Activated CD8-positive, alpha-beta memory T cell treated with anti-CD3 and anti-CD28 coated beads for 48 hours (primary cell): ENCODE measurements around the gene EML6.

Experiments used
- DNase-seq, 3 experiments: peaks; one replicate each; pipeline ENCODE4 v3.0.0-alpha.2; 2020; ENCODE audit warnings: low read depth in 2 of 3, low spot score in 2 of 3

EML6 gene

GRCh38 chr2:54939446-54940118, 216.1 kb downstream of the EML6 start:
- no peak for DNase-seq

GRCh38 chr2:54940723-54941122, 217.3 kb downstream of the EML6 start:
- no peak for DNase-seq

DNA sequence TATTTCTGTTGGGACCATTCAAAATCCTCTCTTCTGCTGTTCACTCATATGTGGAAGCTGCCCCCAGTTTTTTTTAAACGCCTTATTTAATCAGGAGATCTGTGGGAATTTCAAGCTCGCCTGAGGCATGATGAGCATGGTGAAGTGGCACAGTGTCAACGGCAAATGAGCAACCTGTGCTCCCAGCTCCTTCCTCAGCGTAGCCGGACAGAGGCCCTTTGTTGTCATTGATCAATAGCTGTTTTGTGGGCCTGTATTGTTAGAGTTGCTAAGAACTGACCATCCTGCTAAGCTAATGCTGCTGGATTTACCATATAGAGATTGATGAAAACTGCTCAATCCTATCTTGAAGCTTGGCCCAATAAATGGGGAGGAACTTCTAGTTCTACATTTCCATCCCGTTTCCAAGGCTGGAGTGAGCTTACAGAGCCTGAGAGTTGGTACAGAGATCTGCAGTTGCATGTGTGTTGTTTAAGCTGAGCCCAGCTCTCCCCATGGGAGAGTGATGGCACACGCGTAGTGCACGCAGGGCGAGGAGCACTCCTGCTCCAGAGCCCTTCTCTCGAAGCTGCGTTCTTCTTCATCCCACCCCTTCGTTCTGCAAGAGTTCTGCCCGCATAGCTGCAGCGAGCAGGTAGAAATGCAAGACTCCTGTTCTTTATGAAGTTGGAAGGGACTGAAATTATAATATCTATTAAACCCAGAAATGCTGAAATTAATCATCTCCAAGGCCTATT, 218.0 kb downstream of the EML6 start:
- DNase-seq = no peak

- no peak for DNase-seq
Observed at GRCh38 chr2:54942373-54942772, 218.9 kb downstream of the EML6 start.

DNA sequence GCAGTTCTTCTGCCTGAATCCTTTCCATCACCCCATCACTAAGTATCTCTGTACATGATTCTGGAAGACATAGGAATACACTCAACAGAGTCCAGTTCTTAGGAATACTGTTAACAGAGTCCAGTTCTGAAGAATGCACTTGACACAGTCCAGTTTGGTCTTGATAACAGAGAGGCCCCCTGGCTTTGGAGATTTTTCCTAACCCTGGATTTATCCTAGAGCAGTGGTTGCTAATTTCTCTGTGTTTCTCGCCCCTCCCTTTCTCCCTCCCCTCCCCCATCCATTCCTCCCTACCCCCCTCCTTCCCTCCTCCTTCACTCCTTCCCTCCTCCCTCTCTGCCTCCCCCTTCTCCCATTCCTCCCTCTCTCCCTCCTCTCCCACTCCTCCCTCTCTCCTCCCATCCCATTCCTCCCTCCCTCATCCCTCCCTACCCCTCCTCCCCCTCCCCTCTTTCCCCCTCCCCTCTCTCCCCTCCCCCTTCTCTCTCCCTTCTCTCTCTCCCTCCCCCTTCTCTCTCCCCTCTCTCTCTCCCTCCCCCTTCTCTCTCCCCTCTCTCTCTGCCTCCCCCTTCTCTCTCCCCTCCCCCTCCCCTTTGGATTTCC, 221.4 kb downstream of the EML6 start:
- no peak for DNase-seq

DNA sequence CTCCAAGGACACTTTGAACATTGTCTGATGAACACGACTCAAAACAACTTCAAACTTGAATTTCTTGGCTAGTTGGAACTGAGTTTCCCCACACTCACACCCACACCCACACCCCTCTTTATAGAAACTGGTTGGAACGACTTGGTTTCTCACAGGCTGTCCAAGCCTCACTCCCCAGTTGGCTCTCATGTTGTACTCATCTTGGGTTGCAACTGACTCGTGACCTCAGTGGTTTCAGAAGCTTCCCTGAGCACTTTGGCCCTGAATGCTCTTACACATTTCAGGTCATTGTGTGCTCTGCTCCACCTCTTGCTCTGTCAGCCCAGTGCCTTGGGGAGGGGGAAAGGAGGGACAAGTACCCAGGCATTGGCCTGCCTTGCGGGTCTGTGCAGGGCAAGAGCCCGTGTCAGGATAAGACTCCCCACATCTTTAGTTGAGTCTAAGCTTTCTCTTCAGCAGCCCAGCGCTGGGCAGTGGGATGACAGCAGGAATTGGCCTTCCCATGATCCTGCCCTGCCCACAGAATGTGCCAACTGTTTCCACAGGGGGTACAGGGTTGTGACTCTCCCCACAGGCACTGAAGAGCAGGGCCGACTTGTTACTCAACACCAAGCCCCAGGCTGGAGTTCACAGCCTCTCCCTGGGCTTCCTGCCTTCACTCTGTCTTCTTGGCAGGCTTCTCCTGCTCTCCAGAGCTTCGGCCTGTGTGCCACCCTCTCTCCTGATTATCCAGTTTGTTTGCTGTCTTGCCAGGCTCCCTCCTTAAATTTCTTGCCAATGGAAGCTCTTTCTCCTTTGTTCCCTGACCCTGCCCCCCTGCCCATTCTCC, 222.1 kb downstream of the EML6 start:
- DNase-seq = no peak

GRCh38 chr2:54946220-54946805, 222.9 kb downstream of the EML6 start:
- no peak for DNase-seq

GRCh38 chr2:54947136-54947535, 223.7 kb downstream of the EML6 start:
- DNase-seq = no peak

GRCh38 chr2:54947646-54948045, 224.2 kb downstream of the EML6 start:
- DNase-seq = no peak

- DNase-seq = no peak
Observed at GRCh38 chr2:54948120-54948519, 224.7 kb downstream of the EML6 start.

DNA sequence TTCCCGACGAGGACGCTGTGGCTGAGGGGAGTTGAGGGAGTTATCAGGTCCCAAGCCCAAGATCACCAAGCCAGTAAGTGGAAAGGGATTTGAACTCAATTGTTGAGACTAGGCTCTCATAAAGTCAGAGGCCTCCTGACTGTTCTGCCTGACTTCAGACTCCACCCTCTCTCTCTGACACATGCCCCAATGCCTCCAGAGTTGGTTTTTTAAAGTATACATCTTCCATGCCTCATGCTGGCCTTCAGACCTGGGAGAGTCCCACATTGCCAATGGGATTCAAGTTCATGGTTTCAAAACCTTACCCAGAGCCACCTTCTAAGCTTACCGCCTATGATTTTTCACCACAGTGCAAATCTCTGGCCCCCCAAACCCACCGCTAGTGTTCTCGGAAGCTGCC, 226.0 kb downstream of the EML6 start:
- no peak for DNase-seq

- DNase-seq = no peak
Observed at GRCh38 chr2:54950811-54951210, 227.3 kb downstream of the EML6 start.

GRCh38 chr2:54952425-54952824, 229.0 kb downstream of the EML6 start:
- no peak for DNase-seq

DNA sequence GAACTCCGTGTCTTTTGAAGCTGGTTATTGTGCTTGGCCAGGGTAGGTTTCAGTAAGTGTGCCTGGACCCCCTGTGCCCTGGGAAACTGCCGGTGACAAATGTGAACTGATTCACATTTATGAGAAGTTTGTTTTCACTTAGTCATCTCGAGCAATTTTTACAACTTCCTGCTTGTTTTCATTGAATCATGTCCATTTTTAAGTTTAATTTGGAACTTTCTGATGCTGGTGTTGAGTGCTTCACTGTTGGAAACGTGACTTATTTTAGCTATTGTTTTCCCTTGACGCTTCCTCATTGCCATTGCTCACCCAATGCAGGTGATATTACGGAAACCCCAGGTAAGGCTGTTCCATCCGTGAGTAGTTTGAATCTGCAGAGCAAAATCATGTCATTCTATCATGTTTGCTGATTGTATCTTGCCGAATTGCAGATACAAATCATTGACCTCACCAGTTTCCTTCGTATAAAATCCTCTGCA, 229.6 kb downstream of the EML6 start:
- no peak for DNase-seq

DNA sequence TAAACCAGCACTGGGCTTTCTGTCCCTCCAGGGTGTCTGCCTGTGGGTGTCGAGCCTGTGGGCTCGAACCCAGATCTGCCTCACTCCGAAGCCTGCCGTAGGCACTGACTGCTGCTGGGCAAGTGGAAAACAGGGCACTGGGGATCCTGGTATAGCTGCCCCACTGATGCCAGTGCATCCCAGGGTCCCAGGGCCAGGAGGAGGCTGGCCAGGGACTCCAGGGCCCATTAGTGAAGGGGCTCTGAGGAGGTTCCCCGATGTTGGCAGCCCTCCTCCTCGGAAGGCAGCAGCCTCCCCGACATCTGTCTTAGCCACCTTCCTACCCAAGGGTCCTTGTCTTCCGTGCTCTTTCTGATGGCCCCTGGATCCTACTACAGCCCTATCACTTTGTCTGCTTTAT, 230.7 kb downstream of the EML6 start:
- no peak for DNase-seq

DNA sequence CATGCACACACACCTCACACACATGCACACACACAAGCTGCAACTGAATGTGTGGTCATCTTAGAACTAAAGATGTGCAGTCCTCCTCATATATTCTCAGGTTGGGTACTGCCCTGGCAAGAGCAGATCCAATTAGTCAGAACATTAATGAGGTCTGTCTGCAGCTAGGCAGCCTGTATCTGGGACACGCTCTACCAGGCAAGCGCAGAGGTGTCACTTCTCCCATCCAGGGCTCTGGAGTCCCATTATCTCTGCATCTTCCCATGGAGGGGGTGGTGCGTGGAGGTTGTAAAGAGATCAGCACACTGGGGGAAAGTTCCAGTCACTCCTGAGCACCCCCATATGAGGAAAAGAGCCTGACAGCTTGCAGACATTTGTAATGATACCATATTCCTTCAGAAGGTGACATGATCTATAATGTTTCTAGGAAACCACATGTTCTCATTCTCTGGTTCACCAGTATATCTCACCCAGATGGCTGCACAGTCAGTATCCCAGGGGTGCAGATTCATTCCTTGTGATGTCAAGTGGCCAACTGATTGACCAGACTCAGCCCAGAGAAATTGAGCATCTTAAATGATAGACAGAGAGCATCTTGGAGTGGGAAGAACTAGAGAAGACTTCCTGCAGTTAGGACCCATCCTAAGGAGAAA, 231.4 kb downstream of the EML6 start:
- DNase-seq = no peak

- no peak for DNase-seq
Observed at GRCh38 chr2:54955358-54956110, 232.1 kb downstream of the EML6 start.

DNA sequence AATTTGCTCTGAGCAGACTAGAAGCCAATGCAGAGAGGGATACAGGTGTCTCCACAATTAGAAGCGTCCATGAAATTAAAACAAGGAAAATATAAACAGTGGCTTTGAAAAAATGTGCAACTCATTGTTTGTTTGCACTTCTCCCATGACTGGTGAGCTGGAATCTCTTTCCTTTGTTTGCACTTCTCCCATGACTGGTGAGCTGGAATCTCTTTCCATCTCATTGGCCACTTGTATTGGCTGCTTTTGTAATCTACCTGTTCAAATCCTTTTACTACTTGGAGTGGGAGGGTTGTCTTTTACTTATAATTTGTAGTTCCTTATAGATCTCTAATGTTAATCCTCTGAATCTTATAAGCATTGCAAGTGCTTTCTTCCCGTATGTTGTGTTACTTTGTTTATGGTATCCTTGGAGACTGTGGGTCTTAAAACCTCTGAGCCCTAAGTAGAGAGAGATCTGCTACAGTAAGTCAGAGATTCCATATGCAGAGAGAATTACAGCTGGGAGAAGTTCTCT, 232.7 kb downstream of the EML6 start:
- DNase-seq = no peak

DNA sequence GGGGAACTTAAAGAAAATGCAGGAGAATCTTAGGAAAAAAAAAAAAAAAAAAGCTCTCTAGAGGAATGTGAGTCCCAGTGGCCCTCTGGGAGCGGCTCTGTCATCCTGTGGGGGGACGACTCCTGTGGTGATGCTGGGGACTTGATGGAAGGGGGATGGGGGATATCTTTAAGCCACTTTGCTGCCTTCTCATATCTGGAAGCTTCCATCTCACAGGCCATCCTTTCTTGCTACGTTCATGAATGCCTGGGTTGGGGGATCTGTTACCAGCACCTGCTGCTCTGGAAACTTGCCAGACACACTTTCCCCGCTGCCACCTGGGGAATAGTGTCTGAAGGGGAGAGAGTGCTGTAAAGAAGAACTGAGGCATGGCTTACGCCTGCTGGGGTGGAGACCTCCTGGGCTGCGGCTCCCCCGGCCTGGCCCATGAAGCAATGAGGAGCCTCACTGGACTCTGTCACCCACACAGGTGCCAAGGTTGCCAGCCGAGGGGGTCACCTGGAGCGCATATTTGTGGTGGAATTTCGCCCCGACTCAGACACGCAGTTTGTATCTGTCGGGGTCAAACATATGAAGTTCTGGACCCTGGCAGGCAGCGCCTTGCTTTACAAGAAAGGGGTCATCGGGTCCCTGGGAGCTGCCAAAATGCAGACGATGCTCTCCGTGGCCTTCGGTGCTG, 234.0 kb downstream of the EML6 start:
- DNase-seq = no peak
